Measurements from ENCODE around the gene GPC6.

The GPC6 gene

GRCh38 chr13:93776936-93777335 is 550.3 kb downstream of the GPC6 start:
- no peak for DNase-seq (ENCODE audit: low spot score)

DNA sequence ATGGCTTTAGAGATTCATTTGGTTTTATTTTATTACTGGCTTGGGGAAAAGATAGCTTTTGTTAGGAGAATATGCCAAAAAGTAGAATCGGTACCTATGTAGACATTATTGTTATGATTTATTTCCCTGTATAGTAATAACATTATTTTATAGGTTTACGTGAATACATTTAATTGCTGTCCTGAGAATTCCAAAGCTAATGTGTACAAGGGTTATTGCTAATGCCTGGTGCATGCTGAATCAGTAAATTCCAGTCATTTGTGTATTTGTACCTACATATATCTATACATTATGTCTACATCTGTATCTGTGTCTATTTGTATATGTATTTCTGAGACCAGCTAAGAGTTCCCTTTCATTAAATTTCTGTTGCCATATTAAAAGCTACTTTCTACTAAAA is 550.9 kb downstream of the GPC6 start:
- DNase-seq (ENCODE audit: low spot score): no peak

DNA sequence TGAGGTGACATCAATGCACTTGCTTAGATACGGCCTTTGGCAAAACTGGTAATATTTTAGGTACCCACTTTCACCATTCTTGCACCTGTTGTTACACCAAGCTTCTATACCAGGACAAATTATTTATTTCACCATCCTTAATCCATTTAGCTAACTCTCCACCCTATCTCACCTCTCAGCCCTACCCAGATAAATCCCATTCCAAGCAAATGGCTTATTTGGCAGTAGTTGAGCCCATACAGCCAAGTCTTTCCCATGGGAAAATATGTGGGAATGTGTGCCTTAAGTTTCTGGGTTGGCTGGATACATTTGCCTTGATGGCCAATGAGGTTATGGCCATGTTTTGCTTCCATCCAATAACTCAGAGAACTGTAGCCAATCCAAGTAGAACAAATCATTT is 551.9 kb downstream of the GPC6 start:
- no peak for DNase-seq (ENCODE audit: low spot score)

GRCh38 chr13:93784191-93784590 is 557.6 kb downstream of the GPC6 start:
- no peak for DNase-seq (ENCODE audit: low spot score)

DNA sequence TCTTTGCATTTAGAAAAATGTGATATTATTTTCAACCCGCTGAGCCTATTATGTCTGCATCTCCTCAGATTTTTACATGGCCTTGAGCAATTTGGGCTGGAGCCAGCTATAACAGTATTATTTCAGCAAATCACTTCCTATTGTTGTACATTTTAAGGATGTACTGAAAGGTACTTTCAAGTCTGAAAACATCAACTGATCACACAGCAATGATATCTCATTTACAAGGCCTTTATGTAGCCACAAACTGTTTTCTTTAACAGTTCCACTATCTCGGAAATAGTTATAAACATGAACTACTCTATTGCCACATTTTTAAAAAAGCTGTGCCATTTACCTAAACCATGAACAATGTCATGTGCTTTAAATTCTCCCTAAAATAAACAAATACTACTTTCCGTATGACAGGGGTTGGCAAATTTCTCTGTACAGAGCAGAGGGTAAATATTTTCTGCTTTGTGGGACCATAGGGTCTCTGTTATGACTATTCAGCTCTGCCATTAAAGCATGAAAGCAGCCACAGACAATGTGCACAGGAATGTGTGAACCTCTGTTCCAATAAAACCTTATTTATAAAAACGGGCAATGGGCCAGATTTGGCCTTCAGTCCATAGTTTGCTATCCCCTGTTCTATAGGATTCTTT is 560.4 kb downstream of the GPC6 start:
- DNase-seq (ENCODE audit: low spot score): no peak

- DNase-seq (ENCODE audit: low spot score): no peak
Observed at GRCh38 chr13:93788456-93788855, 561.8 kb downstream of the GPC6 start.

GRCh38 chr13:93789058-93789457 is 562.5 kb downstream of the GPC6 start:
- DNase-seq (ENCODE audit: low spot score): no peak

DNA sequence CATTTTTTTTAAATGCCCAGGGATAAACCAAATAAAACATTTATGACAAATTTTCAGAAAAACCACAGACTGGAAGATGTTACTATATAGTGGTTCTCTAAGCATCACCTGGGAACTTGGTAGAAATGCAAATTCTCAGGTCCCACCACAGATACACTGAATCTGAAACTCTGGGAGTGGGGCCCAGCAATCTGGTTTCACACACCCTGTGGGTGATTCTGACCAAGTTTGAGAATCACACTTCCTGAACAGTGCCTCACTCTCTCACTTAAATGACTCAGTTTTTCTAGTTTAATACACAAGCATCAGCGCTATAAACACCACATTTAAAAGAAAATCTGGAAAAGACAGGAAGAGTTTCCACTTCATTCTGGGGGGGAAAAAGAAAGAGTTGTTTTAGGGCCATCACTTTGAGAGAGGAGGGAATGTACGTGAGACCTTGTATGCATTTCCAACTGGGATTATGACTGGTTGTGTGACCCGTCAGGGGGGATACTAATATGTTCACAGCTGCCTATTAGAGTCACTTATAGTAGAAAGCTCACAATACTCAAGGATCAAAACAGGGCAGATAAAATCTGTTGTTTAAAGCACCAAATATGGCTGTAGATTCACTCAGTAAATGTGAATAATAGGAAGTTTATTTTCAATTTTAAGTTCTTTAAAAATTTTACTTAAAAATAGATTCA is 567.7 kb downstream of the GPC6 start:
- no peak for DNase-seq (ENCODE audit: low spot score)

GRCh38 chr13:93797463-93797862 is 570.9 kb downstream of the GPC6 start:
- no peak for DNase-seq (ENCODE audit: low spot score)

- no peak for DNase-seq (ENCODE audit: low spot score)
Observed at GRCh38 chr13:93800342-93800741, 573.7 kb downstream of the GPC6 start.

GRCh38 chr13:93805736-93806135 is 579.1 kb downstream of the GPC6 start:
- DNase-seq (ENCODE audit: low spot score): no peak

- no peak for DNase-seq (ENCODE audit: low spot score)
Observed at GRCh38 chr13:93806861-93807260, 580.3 kb downstream of the GPC6 start.

- DNase-seq (ENCODE audit: low spot score): no peak
Observed at GRCh38 chr13:93810264-93810663, 583.7 kb downstream of the GPC6 start.

- no peak for DNase-seq (ENCODE audit: low spot score)
Observed at GRCh38 chr13:93811071-93811737, 584.6 kb downstream of the GPC6 start.

- DNase-seq (ENCODE audit: low spot score): no peak
Observed at GRCh38 chr13:93811738-93812112, 585.1 kb downstream of the GPC6 start.

DNA sequence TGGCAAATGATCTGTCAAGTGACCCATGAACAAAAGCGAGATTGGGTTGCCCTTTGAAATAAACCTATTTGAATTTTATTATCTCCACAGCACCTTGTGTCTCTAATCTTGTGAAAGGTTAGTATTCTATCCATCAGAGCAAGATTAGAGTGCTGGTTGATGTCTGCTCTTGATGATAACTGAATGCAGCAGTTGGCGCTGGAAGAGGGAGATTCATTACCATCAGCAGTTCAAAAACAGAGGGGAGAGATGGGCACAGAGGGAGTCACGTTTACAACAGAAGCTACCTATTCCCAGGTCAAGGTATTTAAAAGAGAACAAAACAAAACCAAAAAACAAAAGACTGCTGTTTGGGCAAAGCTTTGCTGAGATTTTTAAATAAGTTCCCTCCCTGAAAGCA is 588.1 kb downstream of the GPC6 start:
- DNase-seq (ENCODE audit: low spot score): no peak

DNA sequence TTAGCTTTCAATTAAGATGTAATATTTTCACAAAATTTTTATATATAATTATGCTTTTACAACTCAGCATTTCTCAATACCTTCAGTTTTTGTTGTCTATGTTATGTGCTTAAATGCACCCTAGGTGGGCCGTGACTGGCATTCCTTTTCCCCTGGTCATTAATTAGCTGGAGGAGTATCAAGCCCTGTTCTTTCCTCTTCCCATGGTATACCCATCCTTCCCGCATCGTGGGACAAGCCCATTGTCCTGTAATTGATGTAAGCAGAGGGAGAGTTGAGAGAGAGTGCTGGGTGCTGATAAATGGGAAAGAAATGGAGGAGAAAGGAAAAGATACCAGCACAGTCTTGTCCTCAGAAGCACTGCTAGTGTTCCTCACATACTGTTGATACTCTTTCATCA is 591.7 kb downstream of the GPC6 start:
- DNase-seq (ENCODE audit: low spot score): no peak

DNA sequence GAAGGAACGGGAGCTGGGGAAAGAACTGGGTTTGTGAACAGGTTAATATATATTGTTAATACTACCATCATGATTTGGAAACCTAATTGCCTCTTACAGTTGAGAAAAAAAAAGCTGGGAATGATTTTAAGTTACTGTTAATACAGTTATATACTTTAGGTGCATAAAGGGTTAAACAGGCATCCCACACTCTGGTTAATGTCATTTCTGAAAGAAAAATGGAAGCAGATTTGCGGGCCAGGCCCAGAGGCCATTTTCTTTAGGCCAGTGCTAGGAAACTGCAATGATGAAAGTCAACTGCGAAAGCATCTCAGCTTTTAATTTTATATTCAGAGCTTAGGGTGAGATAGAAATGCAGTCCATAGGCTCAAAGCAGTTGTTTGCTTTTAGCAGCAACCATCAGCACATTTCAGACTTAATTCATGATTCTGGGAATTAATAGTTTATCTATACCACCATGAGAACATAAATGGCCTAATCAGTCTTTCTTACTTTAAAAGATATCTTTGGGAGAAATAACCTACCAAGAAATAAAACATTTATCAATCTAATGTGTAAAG is 592.8 kb downstream of the GPC6 start:
- DNase-seq (ENCODE audit: low spot score): no peak

- no peak for DNase-seq (ENCODE audit: low spot score)
Observed at GRCh38 chr13:93824286-93824685, 597.7 kb downstream of the GPC6 start.

- DNase-seq (ENCODE audit: low spot score): no peak
Observed at GRCh38 chr13:93834051-93834450, 607.4 kb downstream of the GPC6 start.

DNA sequence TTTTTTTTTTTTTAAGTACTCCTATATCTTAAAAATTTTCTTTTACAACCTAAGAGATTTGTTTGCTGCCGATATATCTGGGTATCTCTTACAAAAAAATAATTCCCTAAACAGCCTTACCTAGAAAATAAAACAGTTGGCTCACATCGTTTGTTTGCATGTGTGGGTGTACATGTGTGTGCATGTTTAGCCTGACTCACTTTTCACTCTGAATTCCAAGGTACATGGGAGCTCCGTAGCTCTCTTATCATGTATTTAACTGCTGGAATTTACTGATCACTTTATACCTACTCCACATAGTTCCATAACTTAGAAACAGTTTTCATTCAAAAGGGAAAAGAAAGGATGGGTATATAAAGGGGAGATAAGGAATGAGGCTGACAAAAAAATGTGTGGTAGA is 616.5 kb downstream of the GPC6 start:
- no peak for DNase-seq (ENCODE audit: low spot score)

DNA sequence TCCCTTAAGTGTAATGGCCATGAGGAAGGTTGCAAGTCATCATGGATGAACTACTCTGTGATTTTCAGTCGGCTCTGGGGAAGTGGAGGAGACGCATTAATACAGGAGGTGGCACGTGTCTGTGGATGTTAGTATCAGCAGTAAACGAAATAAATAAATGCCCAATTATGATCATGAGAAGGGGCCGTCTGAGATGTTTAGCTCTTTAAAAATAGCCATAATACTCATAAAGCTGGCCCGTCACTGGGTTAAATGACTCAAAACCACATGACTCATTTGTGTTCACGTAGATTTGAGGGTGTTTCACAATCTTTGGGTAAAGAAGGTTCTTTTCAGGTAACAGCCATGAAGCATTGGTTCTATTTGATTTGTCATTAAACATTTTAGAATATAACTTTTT is 620.6 kb downstream of the GPC6 start:
- no peak for DNase-seq (ENCODE audit: low spot score)

GRCh38 chr13:93848247-93848646 is 621.6 kb downstream of the GPC6 start:
- DNase-seq (ENCODE audit: low spot score): no peak

All from CD4-positive, alpha-beta T cell treated with Interleukin-15 for 4 hours (primary cell).